ENCODE measurements around the gene ABHD2. TPM values are rescaled to one million over a fixed set of nuclear protein-coding genes. Genes with fewer than 3 reads are reported as not detected.

The ABHD2 gene
- total RNA-seq, 4 donors from 2014 or later, result 29.7 to 48.1 (median 35.9) TPM

GRCh38 chr15:89184886-89185526 lies 96.8 kb downstream of the ABHD2 start:
- no peak for DNase-seq (ENCODE audit: low spot score in 2 of 2)
- Histone ChIP-seq H3K27ac (peak overlapping the region in 1 of 4 donors; percentile 7), H3K4me1 (peaks cover 0 to 29% (median 2%) of the 10 kb centered on the region in 4 donors), H3K36me3 (peaks cover 0 to 56% (median 7%) of the 10 kb centered on the region in 3 donors), H3K9me3 (no peaks in the 10 kb centered on the region), H3K4me3 (no peak overlapping the region), H3K27me3 (no peaks in the 10 kb centered on the region)
- TF ChIP-seq EP300 (IDR thresholded peaks at IDR 0.05) (no peak), POLR2A (IDR thresholded peaks at IDR 0.05) (no peak), CTCF (IDR thresholded peaks at IDR 0.05) (no peak)
- WGBS, 2 donors, result 93 to 96% methylated on average over 12 of the region's 12 CpGs

DNA sequence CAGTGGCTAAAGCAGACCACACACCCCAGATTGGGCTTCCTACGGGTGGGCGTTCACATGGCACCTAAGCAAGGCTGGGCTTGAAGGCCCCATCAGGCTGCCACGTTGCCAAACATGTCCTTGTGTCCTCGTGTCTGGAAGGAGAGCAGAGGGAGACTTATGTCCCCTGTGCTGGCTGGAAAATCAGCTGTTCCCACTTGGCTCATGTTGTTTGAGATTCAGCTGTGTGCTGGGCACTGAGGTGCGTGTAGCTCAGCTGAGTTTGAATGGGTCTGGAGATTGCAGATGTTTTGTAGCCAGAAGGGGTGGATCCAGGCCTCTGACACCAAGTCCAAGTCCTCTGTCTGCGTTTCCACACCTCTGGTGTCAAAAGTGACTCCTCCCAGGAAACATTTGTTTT lies 98.5 kb downstream of the ABHD2 start:
- no peak overlapping the region for H3K27ac ChIP-seq
- 75 to 82% methylated on average over 6 of the region's 6 CpGs for WGBS, 2 donors
- no peak for DNase-seq (ENCODE audit: low spot score in 2 of 2)
- peaks cover 0 to 74% (median 7%) of the 10 kb centered on the region in 3 donors for H3K36me3 ChIP-seq
- H3K4me1 ChIP-seq, result peaks cover 0 to 14% (median 0%) of the 10 kb centered on the region in 4 donors
- no peak for TF ChIP-seq EP300 (IDR thresholded peaks at IDR 0.05)
- no peak for TF ChIP-seq CTCF (IDR thresholded peaks at IDR 0.05)
- no peak for TF ChIP-seq POLR2A (IDR thresholded peaks at IDR 0.05)
- H3K27me3 ChIP-seq, result no peaks in the 10 kb centered on the region
- no peaks in the 10 kb centered on the region for H3K9me3 ChIP-seq
- no peak overlapping the region for H3K4me3 ChIP-seq

- no peak for DNase-seq (ENCODE audit: low spot score in 2 of 2)
- no peak overlapping the region for H3K4me3 ChIP-seq
- peaks cover 0 to 80% (median 7%) of the 10 kb centered on the region in 3 donors for H3K36me3 ChIP-seq
- no peaks in the 10 kb centered on the region for H3K27me3 ChIP-seq
- no peaks in the 10 kb centered on the region for H3K9me3 ChIP-seq
- WGBS, 2 donors, result 53 to 64% methylated on average over 9 of the region's 9 CpGs
- H3K4me1 ChIP-seq, result peaks cover 0 to 13% (median 0%) of the 10 kb centered on the region in 4 donors
- no peak overlapping the region for H3K27ac ChIP-seq
- TF ChIP-seq POLR2A (IDR thresholded peaks at IDR 0.05) (no peak), EP300 (IDR thresholded peaks at IDR 0.05) (no peak), CTCF (IDR thresholded peaks at IDR 0.05) (no peak)
Measured at GRCh38 chr15:89187301-89187985, 99.2 kb downstream of the ABHD2 start.

DNA sequence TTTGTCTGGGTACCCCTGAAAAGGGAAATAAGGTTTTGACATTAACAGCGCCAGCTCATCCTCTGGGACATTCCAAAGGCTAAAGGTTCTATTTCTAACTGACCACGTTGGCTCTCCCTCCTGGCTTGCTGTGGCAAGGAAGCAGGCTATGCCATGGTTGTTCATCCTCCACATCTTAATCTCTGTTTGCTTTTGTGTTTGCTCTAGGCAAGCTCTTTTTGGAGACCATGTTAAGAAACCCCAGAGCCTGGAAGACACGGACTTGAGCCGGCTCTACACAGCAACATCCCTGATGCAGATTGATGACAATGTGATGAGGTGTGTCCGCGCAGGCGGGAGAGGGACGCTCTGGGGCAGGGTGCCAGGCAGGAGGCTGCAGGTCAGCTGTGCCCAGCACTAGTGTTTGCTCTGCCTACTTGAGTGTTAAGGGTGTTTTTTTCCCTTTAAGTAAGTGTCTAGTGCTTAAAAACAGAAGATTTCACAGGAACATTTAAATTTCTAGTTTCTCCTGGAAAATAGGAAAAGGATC lies 99.8 kb downstream of the ABHD2 start:
- Histone ChIP-seq H3K4me1 (peaks cover 0 to 13% (median 0%) of the 10 kb centered on the region in 4 donors), H3K27ac (no peak overlapping the region), H3K4me3 (no peak overlapping the region), H3K27me3 (no peaks in the 10 kb centered on the region), H3K36me3 (peaks cover 0 to 86% (median 10%) of the 10 kb centered on the region in 3 donors), H3K9me3 (no peaks in the 10 kb centered on the region)
- TF ChIP-seq CTCF (IDR thresholded peaks at IDR 0.05), result no peak
- TF ChIP-seq POLR2A (IDR thresholded peaks at IDR 0.05), result no peak
- no peak for TF ChIP-seq EP300 (IDR thresholded peaks at IDR 0.05)
- DNase-seq (ENCODE audit: low spot score in 2 of 2), result no peak
- WGBS, 2 donors, result 90 to 94% methylated on average over 8 of the region's 8 CpGs

GRCh38 chr15:89192136-89192535 lies 103.9 kb downstream of the ABHD2 start:
- peaks cover 6 to 84% (median 16%) of the 10 kb centered on the region in 3 donors for H3K36me3 ChIP-seq
- WGBS, 2 donors, result 55 to 66% methylated on average over 2 of the region's 2 CpGs
- peaks cover 0 to 17% (median 5%) of the 10 kb centered on the region in 4 donors for H3K4me1 ChIP-seq
- no peaks in the 10 kb centered on the region for H3K27me3 ChIP-seq
- no peaks in the 10 kb centered on the region for H3K9me3 ChIP-seq
- TF ChIP-seq CTCF (IDR thresholded peaks at IDR 0.05), result no peak
- TF ChIP-seq POLR2A (IDR thresholded peaks at IDR 0.05), result no peak
- TF ChIP-seq EP300 (IDR thresholded peaks at IDR 0.05), result no peak
- no peak overlapping the region for H3K4me3 ChIP-seq
- H3K27ac ChIP-seq, result no peak overlapping the region
- no peak for DNase-seq (ENCODE audit: low spot score in 2 of 2)

Measured in tibial nerve (tissue), 4 donors.